GM12891 (cell line): ENCODE measurements around the gene IRF2BP2.

Experiments
- POLR2A ChIP-seq: IDR thresholded peaks from 2 replicates; pipeline ENCODE4 v1.6.1; 2011; ENCODE audit warnings: low read depth, low read length, control low read depth
- POLR2AphosphoS5 ChIP-seq: IDR thresholded peaks from 2 replicates; pipeline ENCODE4 v1.6.1; 2011; ENCODE audit warnings: low read depth, low read length, control low read depth
- SPI1 ChIP-seq: IDR thresholded peaks from 2 replicates; pipeline ENCODE4 v1.6.1; 2011; ENCODE audit warnings: low read depth, low read length, control low read depth

DNA sequence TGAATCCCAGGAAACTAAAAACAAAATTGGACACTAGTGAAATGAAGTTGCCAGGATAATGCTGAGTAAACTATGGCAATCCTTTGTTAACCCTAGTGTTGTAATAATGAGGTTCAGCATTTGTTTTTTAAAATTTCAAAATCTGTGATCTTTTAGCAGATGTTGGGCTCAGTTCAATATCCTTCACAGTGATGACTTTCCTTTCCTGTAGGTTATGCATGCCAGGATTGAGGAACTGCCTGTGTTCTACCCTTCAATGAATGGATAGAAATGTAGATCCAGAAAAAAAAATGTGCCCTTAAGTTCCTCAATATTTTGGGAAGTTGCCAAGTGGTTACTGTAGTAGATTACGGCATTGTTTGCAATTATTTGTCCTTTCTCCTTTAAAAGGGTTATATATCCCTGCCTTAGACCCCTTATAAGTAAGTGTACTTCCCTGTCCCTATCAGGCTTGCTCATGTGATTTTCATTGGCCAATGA, 35.5 kb upstream of the IRF2BP2 start:
- TF ChIP-seq POLR2A (no peak), POLR2AphosphoS5 (no peak), SPI1 (no peak)
